NT2/D1 (cell line): Measurements from ENCODE around the gene YPEL2.

Source experiments
- SUZ12 ChIP-seq: IDR thresholded peaks from 2 replicates; pipeline ENCODE4 v1.6.1; 2011; ENCODE audit not compliant: insufficient read length, insufficient read depth; ENCODE audit errors: extremely low read depth
- YY1 ChIP-seq: IDR thresholded peaks from 2 replicates; pipeline ENCODE4 v1.6.1; 2011; ENCODE audit not compliant: insufficient read length, insufficient read depth
- ZNF274 ChIP-seq: IDR thresholded peaks from 2 replicates; pipeline ENCODE4 v1.6.1; 2011; ENCODE audit warnings: mild to moderate bottlenecking, low read depth, low read length

DNA sequence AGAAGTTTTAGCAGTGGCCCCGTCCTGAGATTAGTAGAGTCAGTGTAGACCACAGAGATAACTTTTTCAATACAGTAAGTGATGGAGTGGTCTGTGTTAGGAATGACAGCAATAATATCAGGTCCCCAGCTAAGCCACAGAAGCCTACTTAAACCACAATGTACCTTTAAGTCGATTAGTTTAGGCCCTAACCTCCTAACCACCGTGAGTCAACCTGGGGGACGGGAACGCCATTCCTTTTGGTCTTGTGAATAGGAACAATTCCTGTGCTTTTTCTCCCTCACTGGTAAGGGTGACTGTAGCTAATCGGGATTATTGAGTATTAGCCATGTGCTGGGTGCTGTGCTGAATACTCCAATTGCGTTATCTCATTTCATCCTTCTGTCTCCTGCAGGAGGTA lies 14.0 kb downstream of the YPEL2 start:
- no peak for TF ChIP-seq ZNF274
- no peak for TF ChIP-seq YY1
- TF ChIP-seq SUZ12, result no peak
